Psoas muscle (tissue), 8 donors: ENCODE data around the gene AIM2. TPM values are rescaled to one million over a fixed set of nuclear protein-coding genes. Genes with fewer than 3 reads are reported as not detected.
A peak's percentile ranks its signal among the peaks of the same experiment; 100 is the strongest.

ENCODE experiments used
- ATAC-seq, 4 donors: fragments of 200-7000 bp; cut with Tn5 transposase; one replicate each; pipeline ENCODE4 v1.9.1; 2020; ENCODE audit warnings: moderate library complexity in 3 of 4, mild to moderate bottlenecking in 2 of 4
- DNase-seq, 2 donors: peaks; one replicate each; pipeline ENCODE4 v3.0.0-alpha.2; 2020
- H3K27ac ChIP-seq: fragments of 200-600 bp; one replicate; pipeline ENCODE4 v1.8.0; 2022
- H3K27me3 ChIP-seq, 3 donors: fragments of 200-600 bp in 1 of 3; one replicate each; pipeline versions ENCODE4 v1.6.1 to v1.8.0; 2013 to 2022; ENCODE audit warnings: low read length in 2 of 3, mild to moderate bottlenecking in 2 of 3, moderate library complexity in 1 of 3; ENCODE audit not compliant: insufficient read depth in 3 of 3
- H3K36me3 ChIP-seq, 2 donors: fragments of 200-600 bp in 1 of 2; one replicate each; pipeline versions ENCODE4 v1.6.1 to v1.8.0; 2013 to 2022; ENCODE audit warnings: low read depth in 1 of 2, mild to moderate bottlenecking in 1 of 2, moderate library complexity in 1 of 2; ENCODE audit not compliant: insufficient read depth in 1 of 2
- H3K4me1 ChIP-seq: fragments of 200-600 bp; one replicate; pipeline ENCODE4 v1.8.0; 2022
- H3K4me3 ChIP-seq: fragments of 200-600 bp; one replicate; pipeline ENCODE4 v1.8.0; 2022; ENCODE audit warnings: mild to moderate bottlenecking
- H3K9me3 ChIP-seq: fragments of 200-600 bp; one replicate; pipeline ENCODE4 v1.8.0; 2022
- WGBS, 3 donors: extraction: QIAGEN DNeasy Blood & Tissue Kit; methylation state at CpG; one replicate each; pipeline versions ENCODE4 v1.1.6 to v1.1.7; 2013; 5-methylcytosine and 5-hydroxymethylcytosine counted together
- intact Hi-C, 2 donors: fragments of 100-400 bp; cut with DNase I; formaldehyde crosslinking; loops; one replicate each; pipeline versions ENCODE4 v1.11.0 to v1.14.2; 2022
- polyA plus RNA-seq, 3 donors: library from polyadenylated mRNA; stranded (reverse); fragments of 200-250 nt; gene quantifications; one replicate each; pipeline ENCODE4 v1.2.3, GENCODE V29; 2013
- total RNA-seq, 4 donors: library from RNA; stranded (reverse); fragmentation: NEBNext Ultra II Directional in 2 of 4; extraction: Animal tissue kit (Norgen Biotek cat#: 25700) in 2 of 4; gene quantifications; one replicate each; pipeline versions ENCODE4 v1.2.1 to v1.2.4, GENCODE V29; 2021 to 2023
- TF ChIP-seq, protein P1 (sequence below): fragments of 200-600 bp; IDR thresholded peaks from one replicate; pipeline ENCODE4 v1.8.0; 2022; ENCODE audit warnings: antibody characterized with exemption
- donor health status: healthy with polysubstance abuse.
- donor health status: DM: no; HTN: no; CAD: no; lungs with moderate emphysema.
- donor health status: Bipolar disorder and iron deficiency.
- donor health status: healthy.
- donor health status: DM: yes; HTN: yes; CAD: no.
- donor health status: DM: no; HTN: no; CAD: no.
- donor health status: DM: no; HTN: no; CAD: no.
- donor health status: DM: yes; HTN: yes; CAD: no.

Gene AIM2
- total and polyA plus RNA-seq, 7 donors: 0.06 to 0.52 (median 0.38) TPM; not detected in 2

DNA sequence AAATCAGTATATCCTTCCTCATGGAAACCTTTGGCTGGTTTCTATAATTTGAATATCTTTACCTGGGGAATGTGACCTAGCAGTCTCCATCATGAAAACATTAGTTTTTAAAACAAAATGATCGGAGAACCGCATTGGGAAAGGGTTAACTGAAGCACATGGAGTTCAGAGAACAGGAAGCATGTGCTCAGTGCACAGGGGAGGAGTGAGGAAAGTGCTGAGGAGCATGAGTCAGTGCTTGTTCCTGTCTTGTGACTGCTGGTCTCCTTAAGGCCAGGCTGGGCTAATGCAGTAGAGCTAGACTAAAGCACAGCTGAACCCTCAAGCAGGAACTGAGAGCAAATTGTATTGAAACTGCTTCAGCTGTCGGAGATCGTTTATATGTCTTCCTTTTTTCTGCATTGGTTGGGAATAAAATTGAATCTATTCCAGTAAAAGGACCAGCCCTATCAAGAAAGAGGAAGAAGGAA lies 61.1 kb downstream of the AIM2 start:
- DNase-seq: peak; percentile 49 to 62
- peak overlapping the region; percentile 29 for H3K4me3 ChIP-seq
- no peaks in the 10 kb centered on the region for H3K4me1 ChIP-seq
- 54 to 62% (median 57%) methylated on average over 4 of the region's 4 CpGs for WGBS, 3 donors
- intact Hi-C loops: no loop called here
- TF ChIP-seq, protein P1, sequence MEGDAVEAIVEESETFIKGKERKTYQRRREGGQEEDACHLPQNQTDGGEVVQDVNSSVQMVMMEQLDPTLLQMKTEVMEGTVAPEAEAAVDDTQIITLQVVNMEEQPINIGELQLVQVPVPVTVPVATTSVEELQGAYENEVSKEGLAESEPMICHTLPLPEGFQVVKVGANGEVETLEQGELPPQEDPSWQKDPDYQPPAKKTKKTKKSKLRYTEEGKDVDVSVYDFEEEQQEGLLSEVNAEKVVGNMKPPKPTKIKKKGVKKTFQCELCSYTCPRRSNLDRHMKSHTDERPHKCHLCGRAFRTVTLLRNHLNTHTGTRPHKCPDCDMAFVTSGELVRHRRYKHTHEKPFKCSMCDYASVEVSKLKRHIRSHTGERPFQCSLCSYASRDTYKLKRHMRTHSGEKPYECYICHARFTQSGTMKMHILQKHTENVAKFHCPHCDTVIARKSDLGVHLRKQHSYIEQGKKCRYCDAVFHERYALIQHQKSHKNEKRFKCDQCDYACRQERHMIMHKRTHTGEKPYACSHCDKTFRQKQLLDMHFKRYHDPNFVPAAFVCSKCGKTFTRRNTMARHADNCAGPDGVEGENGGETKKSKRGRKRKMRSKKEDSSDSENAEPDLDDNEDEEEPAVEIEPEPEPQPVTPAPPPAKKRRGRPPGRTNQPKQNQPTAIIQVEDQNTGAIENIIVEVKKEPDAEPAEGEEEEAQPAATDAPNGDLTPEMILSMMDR: no peak
- H3K9me3 ChIP-seq: no peaks in the 10 kb centered on the region
- peaks cover 3 to 40% of the 10 kb centered on the region in 2 donors for H3K36me3 ChIP-seq
- H3K27me3 ChIP-seq: no peaks in the 10 kb centered on the region
- peak; percentile 54 to 89 (median 84) for ATAC-seq
- H3K27ac ChIP-seq: peak overlapping the region; percentile 51

DNA sequence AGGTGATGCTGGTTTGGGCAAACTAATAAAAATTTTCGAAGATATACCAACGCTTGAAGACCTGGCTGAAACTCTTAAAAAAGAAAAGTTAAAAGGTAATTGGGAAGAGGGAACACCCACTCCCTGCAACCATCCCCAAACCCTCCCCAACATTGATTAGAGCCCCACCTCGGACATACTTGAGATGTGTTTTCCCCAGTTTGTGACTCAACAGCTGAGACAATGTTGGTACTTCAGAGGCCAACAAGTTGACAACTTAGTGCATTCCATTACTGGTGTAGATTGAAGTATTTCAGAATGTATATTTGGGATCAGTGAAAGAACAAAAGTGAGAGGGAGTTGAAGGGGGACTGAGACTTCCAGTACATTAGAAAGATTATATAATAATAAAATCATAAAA lies 61.7 kb downstream of the AIM2 start:
- intact Hi-C loops: no loop called here
- no peaks in the 10 kb centered on the region for H3K4me1 ChIP-seq
- peaks cover 3 to 35% of the 10 kb centered on the region in 2 donors for H3K36me3 ChIP-seq
- ATAC-seq (no peak), DNase-seq (no peak)
- no peaks in the 10 kb centered on the region for H3K9me3 ChIP-seq
- no peaks in the 10 kb centered on the region for H3K27me3 ChIP-seq
- TF ChIP-seq, protein P1: no peak
- no peak overlapping the region for H3K27ac ChIP-seq
- no peak overlapping the region for H3K4me3 ChIP-seq
- 85 to 90% (median 89%) methylated on average over 3 of the region's 3 CpGs for WGBS, 3 donors

DNA sequence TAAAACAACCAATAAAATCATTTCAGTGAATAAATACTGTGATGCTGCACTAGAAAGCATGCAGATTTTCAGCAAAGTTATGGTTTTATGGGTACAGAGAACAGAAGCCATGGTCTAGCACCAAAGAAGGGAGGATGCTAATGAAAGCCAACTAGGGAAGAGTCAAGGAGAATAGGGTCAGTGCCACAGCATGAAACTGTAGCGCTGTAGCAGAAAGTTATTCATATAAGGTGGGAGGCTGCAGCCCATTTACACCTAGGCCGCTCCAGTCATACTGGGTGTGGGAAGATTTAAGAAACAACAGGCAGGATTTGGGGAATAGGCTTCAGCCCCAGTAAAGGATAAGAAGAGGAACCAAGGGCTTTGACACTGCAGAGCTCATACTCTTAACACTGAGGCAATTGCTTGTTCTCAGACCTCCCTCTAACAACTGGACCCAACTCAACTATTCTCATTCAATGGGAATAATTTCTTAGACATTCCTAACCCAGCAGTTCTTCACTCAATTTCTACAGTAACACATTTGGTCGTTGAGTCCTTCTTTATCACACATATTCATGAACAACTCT lies 62.5 kb downstream of the AIM2 start:
- DNase-seq (no peak), ATAC-seq (no peak)
- H3K4me1 ChIP-seq: no peaks in the 10 kb centered on the region
- intact Hi-C loops: no loop called here
- TF ChIP-seq, protein P1: no peak
- no peak overlapping the region for H3K27ac ChIP-seq
- H3K36me3 ChIP-seq: peaks cover 3 to 31% of the 10 kb centered on the region in 2 donors
- no peaks in the 10 kb centered on the region for H3K9me3 ChIP-seq
- H3K27me3 ChIP-seq: no peaks in the 10 kb centered on the region
- H3K4me3 ChIP-seq: peak overlapping the region; percentile 67
- 87 to 92% (median 90%) methylated on average over 3 of the region's 3 CpGs for WGBS, 3 donors

DNA sequence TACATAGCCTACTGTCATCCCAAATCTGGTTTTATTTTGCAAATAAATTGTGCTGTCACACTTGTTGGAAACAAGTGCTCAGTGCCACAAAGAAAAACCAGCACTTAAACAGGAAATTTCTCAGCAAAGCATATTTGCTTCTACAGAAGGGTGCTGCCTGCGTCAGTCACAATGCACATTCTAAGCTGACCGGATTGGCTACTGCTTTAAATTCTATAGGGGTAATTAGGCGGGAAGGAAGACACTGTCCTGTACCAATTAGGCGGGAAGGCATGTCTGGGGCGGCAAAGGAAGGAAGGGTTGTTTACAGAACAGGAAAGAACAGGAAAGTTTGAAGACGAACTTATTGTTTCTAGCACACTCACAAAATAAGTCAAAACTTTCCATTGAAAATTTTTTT lies 64.1 kb downstream of the AIM2 start:
- WGBS, 3 donors: 36 to 60% (median 38%) methylated on average over 6 of the region's 6 CpGs
- Histone ChIP-seq H3K4me1 (no peaks in the 10 kb centered on the region), H3K4me3 (peak overlapping the region; percentile 67), H3K36me3 (peaks cover 3 to 15% of the 10 kb centered on the region in 2 donors), H3K27me3 (no peaks in the 10 kb centered on the region), H3K9me3 (no peaks in the 10 kb centered on the region), H3K27ac (peak overlapping the region; percentile 52)
- intact Hi-C loops: no loop called here
- TF ChIP-seq, protein P1: no peak
- no peak for DNase-seq
- ATAC-seq: no peak

Other genes with a start within 250 kb of the AIM2 start
- 1 to 10 TPM; 1.2 to 3.3 (median 1.6) TPM for gene MNDA, start 245.4 kb downstream of the AIM2 start, total RNA-seq
- gene MNDA, start 245.4 kb downstream of the AIM2 start, polyA plus RNA-seq: under 1 TPM; 0.38 to 0.49 (median 0.47) TPM
- under 1 TPM in 3 of 4 donors, not detected in 1; 0.21 to 0.32 (median 0.22) TPM for gene PYHIN1, start 145.2 kb downstream of the AIM2 start, total RNA-seq
- under 1 TPM in 2 of 3 donors, not detected in 1; 0.04 to 0.15 TPM for gene PYHIN1, start 145.2 kb downstream of the AIM2 start, polyA plus RNA-seq
- gene IFI16, start 66.9 kb downstream of the AIM2 start, total RNA-seq: 10 to 100 TPM; 12.6 to 29.4 (median 15.3) TPM
- gene IFI16, start 66.9 kb downstream of the AIM2 start, polyA plus RNA-seq: 10 to 100 TPM in 2 of 3 donors, 1 to 10 TPM in 1; 9.6 to 14.0 (median 13.0) TPM
- 1 to 10 TPM in 2 of 4 donors, under 1 TPM in 2; 0.89 to 2.2 (median 1.1) TPM for gene CADM3, start 94.8 kb upstream of the AIM2 start, total RNA-seq
- gene CADM3, start 94.8 kb upstream of the AIM2 start, polyA plus RNA-seq: under 1 TPM; 0.32 to 0.83 (median 0.79) TPM
- gene ACKR1, start 128.1 kb upstream of the AIM2 start, total RNA-seq: 10 to 100 TPM; 11.1 to 24.0 (median 15.1) TPM
- 10 to 100 TPM; 11.8 to 21.2 (median 16.3) TPM for gene ACKR1, start 128.1 kb upstream of the AIM2 start, polyA plus RNA-seq
- under 1 TPM in 3 of 4 donors, not detected in 1; 0.28 to 0.71 (median 0.29) TPM for gene FCER1A, start 225.6 kb upstream of the AIM2 start, total RNA-seq
- gene FCER1A, start 225.6 kb upstream of the AIM2 start, polyA plus RNA-seq: under 1 TPM in 2 of 3 donors, not detected in 1; 0.07 to 0.27 TPM